ENCODE results near the gene HTR3B.

- TF ChIP-seq, protein P1, sequence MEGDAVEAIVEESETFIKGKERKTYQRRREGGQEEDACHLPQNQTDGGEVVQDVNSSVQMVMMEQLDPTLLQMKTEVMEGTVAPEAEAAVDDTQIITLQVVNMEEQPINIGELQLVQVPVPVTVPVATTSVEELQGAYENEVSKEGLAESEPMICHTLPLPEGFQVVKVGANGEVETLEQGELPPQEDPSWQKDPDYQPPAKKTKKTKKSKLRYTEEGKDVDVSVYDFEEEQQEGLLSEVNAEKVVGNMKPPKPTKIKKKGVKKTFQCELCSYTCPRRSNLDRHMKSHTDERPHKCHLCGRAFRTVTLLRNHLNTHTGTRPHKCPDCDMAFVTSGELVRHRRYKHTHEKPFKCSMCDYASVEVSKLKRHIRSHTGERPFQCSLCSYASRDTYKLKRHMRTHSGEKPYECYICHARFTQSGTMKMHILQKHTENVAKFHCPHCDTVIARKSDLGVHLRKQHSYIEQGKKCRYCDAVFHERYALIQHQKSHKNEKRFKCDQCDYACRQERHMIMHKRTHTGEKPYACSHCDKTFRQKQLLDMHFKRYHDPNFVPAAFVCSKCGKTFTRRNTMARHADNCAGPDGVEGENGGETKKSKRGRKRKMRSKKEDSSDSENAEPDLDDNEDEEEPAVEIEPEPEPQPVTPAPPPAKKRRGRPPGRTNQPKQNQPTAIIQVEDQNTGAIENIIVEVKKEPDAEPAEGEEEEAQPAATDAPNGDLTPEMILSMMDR (IDR thresholded peaks at IDR 0.05; ENCODE audit: poor library complexity) = no peak
- TF ChIP-seq EZH2phosphoT487 (IDR thresholded peaks at IDR 0.05; ENCODE audit: low read depth, severe bottlenecking, unreplicated experiment) (no peak), EZH2 (IDR thresholded peaks at IDR 0.05; ENCODE audit: borderline replicate concordance) (no peak)
Observed at GRCh38 chr11:113907152-113907551, 2.6 kb downstream of the HTR3B start.

All from hepatocyte (in vitro differentiated cells).